Retinal pigment epithelial cell (primary cell): Measurements from ENCODE around the gene KCNG4.

Experiments
- DNase-seq: peaks from one replicate; pipeline ENCODE4 v3.0.0-alpha.2; 2010; ENCODE audit warnings: low read depth
- H3K4me3 ChIP-seq: 2 replicates; pipeline ENCODE4 v1.5.1; 2011; ENCODE audit warnings: mild to moderate bottlenecking, low read length, control low read depth, moderate library complexity
- TF ChIP-seq, protein P1 (sequence below): conservative IDR thresholded peaks from 2 replicates; pipeline ENCODE4 v1.5.1; 2011; ENCODE audit warnings: low read depth, low read length, control low read depth, inconsistent platforms

KCNG4 gene

DNA sequence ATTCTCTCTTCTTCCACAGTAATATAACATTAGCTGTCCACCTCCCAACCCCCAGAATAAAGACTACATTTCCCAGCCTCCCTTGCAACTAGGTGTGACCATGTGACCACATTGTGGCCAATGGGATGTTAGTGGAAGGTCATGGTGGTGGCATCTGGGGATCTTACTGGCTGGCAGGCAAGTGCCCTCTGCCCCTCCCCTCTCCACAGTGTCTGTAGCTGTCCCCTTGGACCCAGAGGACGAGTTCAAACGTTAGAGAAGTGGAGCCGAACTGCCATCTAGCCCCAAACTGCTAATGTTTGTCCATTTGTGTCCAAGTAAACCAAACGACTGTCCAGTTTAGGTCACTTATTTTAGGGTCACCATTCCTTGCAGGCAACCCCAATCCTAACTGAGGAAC lies 26.6 kb upstream of the KCNG4 start:
- DNase-seq: peak; percentile 30
- H3K4me3 ChIP-seq: no peak overlapping the region
- TF ChIP-seq, protein P1, sequence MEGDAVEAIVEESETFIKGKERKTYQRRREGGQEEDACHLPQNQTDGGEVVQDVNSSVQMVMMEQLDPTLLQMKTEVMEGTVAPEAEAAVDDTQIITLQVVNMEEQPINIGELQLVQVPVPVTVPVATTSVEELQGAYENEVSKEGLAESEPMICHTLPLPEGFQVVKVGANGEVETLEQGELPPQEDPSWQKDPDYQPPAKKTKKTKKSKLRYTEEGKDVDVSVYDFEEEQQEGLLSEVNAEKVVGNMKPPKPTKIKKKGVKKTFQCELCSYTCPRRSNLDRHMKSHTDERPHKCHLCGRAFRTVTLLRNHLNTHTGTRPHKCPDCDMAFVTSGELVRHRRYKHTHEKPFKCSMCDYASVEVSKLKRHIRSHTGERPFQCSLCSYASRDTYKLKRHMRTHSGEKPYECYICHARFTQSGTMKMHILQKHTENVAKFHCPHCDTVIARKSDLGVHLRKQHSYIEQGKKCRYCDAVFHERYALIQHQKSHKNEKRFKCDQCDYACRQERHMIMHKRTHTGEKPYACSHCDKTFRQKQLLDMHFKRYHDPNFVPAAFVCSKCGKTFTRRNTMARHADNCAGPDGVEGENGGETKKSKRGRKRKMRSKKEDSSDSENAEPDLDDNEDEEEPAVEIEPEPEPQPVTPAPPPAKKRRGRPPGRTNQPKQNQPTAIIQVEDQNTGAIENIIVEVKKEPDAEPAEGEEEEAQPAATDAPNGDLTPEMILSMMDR: no peak

DNA sequence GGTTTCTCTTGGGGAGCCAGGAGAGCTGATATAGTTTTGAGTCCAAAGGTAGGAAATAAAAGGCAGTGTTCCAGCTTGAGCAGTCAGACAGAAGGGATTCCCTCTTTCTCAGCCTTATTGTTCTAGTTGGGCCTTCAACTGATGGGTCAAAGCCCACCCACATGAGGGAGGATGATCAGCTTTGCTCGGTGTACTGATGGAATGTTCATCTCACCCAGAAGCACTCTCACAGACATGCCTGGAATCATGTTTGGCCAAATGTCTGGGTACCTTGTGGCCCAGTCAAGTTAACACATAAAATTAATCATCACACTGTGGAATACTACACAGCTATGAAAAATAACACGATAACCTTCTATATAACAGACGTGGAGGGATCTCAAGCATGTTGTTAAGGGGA lies 23.1 kb upstream of the KCNG4 start:
- no peak overlapping the region for H3K4me3 ChIP-seq
- DNase-seq: no peak
- TF ChIP-seq, protein P1: no peak

DNA sequence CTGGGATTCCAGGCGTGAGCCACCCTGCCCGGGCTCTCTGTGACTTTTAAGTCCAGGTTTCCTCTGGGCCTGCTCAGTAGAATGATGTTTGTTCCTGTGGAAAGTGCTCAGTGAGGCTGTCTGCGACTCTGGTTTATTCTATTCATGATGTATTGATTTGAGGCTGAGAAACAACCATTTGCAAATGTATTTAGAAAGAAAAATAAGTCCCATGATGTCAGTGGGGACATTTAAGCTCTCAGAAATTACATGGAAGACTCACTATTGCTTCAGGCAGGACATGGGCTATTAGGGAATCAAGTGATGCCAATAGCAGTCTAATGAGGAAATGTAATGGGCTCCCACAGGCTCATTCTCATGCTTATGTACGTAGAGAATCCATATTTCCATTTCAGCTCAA lies 22.2 kb upstream of the KCNG4 start:
- TF ChIP-seq, protein P1: no peak
- no peak for DNase-seq
- no peak overlapping the region for H3K4me3 ChIP-seq

DNA sequence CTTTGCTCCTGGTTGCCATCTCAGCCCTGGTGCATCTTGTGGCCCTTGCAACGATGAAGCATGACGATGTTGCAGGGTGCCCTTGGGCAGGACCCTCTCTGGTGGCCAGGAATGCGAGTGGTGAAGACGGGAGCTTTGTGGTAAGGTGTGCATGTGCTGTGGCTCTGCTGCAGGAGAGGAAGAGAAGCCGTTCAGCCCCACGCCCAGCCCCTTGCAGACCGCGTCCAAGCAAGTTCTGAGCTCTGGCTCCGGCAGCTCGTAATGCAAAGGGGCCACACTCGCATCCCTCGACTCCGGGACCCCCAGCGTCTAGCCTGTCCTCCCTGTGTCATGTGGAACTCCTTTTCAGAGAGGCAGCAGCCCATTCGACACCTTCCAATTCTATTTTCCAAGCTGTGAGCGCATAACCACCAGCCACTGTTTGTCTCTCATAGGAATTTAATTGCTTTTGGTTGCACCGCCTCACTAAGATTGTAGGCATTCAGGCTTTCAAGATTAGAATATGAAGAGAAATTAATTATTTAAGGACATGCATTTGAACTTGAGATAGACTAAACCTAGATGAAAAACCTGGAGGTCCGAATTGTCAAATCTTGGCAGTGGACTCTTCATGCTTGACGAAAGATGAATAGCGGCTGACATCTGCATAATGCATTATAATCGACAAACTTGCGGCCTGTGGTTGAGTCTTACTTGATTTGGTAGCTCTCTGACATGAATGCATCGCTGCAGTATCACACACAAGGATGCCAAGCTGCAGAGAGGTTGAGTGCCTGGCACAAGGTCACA lies 21.1 kb upstream of the KCNG4 start:
- TF ChIP-seq, protein P1: no peak
- H3K4me3 ChIP-seq: no peak overlapping the region
- no peak for DNase-seq

DNA sequence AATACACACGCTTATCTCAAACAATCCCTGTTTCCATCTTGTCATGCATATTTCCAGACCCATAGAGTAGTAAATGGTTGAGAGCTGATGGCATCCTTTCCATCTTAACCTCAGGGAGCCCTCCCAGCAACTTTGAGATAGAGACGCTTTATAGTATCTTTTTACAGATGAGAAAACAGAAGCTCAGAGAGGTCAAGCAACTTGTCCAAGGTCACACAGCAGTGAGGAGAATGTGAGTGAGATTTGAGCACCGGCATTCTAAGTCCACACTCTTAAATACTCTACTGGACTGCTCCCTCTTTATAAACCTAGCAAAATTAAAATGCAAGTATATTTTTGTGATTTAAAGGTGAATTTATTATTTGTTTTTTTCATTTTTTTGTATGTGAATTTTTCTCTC lies 19.9 kb upstream of the KCNG4 start:
- H3K4me3 ChIP-seq: no peak overlapping the region
- TF ChIP-seq, protein P1: no peak
- DNase-seq: no peak

DNA sequence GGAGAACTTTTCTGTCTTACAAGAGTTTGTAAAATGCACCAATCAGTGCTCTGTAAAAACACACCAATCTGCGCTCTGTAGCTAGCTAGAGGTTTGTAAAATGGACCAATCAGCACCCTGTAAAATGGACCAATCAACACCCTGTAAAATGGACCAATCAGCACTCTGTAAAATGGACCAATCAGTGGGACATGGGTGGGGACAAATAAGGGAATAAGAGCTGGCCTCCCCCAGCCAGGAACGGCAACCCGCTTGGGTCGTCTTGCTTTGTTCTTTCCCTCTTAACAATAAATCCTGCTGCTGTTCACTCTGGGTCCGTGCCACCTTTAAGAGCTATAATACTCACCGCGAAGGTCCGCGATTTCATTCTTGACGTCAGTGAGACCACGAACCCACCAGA lies 18.5 kb upstream of the KCNG4 start:
- no peak overlapping the region for H3K4me3 ChIP-seq
- DNase-seq: no peak
- TF ChIP-seq, protein P1: no peak

DNA sequence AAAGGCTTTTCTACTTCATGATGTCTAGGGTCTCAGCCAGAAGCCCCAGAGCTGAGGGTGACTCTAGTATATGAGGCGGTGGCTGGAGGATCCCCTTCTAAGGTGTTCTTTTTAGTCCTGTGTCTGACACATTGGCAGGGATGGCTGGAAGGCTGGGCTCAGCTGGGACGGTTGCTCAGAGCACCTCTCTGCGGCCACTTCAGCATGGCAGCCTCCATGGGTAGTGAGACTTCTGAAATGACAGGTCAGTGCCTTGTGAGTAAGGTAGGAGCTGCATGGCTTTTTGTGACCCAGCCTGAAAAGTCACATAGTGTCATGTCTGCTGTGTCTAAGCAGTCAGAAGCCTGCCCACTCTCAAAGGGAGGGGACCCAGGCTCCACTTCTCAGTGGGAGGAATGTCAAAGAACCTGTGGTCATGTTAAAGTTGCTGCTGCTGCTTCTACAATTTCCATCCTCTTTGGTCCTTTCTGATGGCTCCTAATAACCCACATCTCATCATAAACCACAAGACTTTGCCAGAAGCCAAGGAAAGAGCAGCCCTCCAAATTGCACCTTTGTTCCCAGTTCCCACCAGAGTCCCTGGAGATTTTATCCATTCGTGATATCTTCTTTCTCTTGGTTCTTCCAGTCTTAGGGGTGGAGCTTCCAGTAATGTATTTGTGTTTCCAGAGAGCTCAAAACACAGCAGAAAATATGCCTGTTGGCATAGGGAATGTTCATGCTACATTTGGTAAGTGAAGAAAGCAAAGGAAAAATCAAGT lies 15.4 kb upstream of the KCNG4 start:
- TF ChIP-seq, protein P1: no peak
- DNase-seq: no peak

More for the DNA sequence above, 15.4 kb upstream of the KCNG4 start:
- H3K4me3 ChIP-seq: no peak overlapping the region
